Lower leg skin (tissue), 4 donors: ENCODE results near the gene SCAMP5. TPM values are rescaled to one million over a fixed set of nuclear protein-coding genes. Genes with fewer than 3 reads are reported as not detected.

ENCODE experiments used
- DNase-seq, 2 donors: peaks; one replicate each; pipeline ENCODE4 v3.0.0-alpha.2; 2019; ENCODE audit warnings: low spot score in 2 of 2
- H3K4me3 ChIP-seq: fragments of 200-600 bp; sonication (generic); 2 replicates; pipeline ENCODE4 v1.5.1; 2017; ENCODE audit warnings: mild to moderate bottlenecking, low read depth; ENCODE audit not compliant: poor library complexity, severe bottlenecking
- CTCF ChIP-seq, 3 donors: fragments of 450-650 bp; IDR thresholded peaks; one replicate each; pipeline ENCODE4 v1.5.1; 2016; ENCODE audit warnings: antibody characterized with exemption in 3 of 3, mild to moderate bottlenecking in 3 of 3, moderate library complexity in 2 of 3
- POLR2A ChIP-seq, 2 donors: fragments of 450-650 bp; IDR thresholded peaks; one replicate each; pipeline ENCODE4 v1.6.1; 2016 to 2017; ENCODE audit warnings: antibody characterized with exemption in 2 of 2, mild to moderate bottlenecking in 1 of 2, moderate library complexity in 1 of 2
- WGBS, 2 donors: methylation state at CpG; one replicate each; pipeline ENCODE4 v1.1.5; 2018; 5-methylcytosine and 5-hydroxymethylcytosine counted together
- intact Hi-C: fragments of 100-400 bp; cut with DNase I; formaldehyde crosslinking; loops from one replicate; pipeline ENCODE4 v1.15.0; 2023; ENCODE audit warnings: low total_unique reads
- total RNA-seq, 4 donors: library from RNA; depleted of rRNA; stranded (reverse); fragments of >200 nt; gene quantifications; one replicate each; pipeline ENCODE4 v1.1.0, GENCODE V29; 2016

SCAMP5 gene
- total RNA-seq, 4 donors from 2014 or later, result 0.46 to 5.4 (median 1.2) TPM

DNA sequence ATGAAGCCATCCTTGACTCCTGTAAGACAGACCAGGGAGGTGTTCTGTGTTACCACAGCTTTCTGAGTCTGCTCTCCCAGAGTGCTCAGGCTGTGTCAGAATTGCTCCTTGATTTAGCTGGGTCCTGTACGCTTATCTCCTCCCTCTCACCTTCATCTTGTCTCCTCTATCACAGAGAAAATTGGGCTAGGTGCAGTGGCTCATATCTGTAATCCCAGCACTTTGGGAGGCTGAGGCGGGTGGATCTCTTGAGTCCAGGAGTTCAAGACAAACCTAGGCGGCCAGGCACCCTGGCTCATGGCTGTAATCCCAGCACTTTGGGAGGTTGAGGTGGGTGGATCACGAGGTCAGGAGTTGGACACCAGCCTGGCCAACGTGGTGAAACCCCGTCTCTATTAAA, 5.9 kb downstream of the SCAMP5 start:
- H3K4me3 ChIP-seq, result no peak overlapping the region
- TF ChIP-seq CTCF (IDR thresholded peaks at IDR 0.05) (no peak), POLR2A (IDR thresholded peaks at IDR 0.05) (no peak)
- DNase-seq, result no peak
- 69 to 75% methylated on average over 6 of the region's 6 CpGs for WGBS, 2 donors
- intact Hi-C loops, result no loop called here

- no peak for DNase-seq
- TF ChIP-seq POLR2A (IDR thresholded peaks at IDR 0.05) (no peak), CTCF (IDR thresholded peaks at IDR 0.05) (no peak)
- H3K4me3 ChIP-seq, result no peak overlapping the region
- 55 to 76% methylated on average over 7 of the region's 7 CpGs for WGBS, 2 donors
- intact Hi-C loops, result no loop called here
Observed at GRCh38 chr15:75002398-75002797, 7.0 kb downstream of the SCAMP5 start.

- DNase-seq, result no peak
Observed at GRCh38 chr15:75007216-75007615, 11.9 kb downstream of the SCAMP5 start.

DNA sequence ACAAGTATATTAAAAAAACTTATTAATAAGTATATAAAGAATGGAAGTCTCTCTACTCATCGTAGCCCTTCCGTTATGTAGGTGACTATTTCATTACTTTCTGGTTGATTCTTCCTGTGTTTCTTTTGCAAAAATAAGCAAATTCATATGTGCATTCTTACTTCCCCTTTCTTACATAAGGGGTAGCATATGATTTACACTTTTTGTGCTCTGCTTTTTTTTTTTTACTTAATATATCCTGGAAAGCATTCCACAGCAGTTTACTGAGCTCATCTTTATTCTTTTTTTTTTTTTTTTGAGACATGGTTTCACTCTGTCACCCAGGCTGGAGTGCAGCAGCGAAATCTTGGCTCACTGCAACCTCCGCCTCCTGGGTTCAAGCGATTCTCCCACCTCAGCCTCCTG, 12.9 kb downstream of the SCAMP5 start:
- intact Hi-C loops, result no loop called here
- no peak overlapping the region for H3K4me3 ChIP-seq
- TF ChIP-seq POLR2A (IDR thresholded peaks at IDR 0.05) (no peak), CTCF (IDR thresholded peaks at IDR 0.05) (no peak)
- 72 to 75% methylated on average over 5 of the region's 5 CpGs for WGBS, 2 donors
- DNase-seq, result no peak

More at GRCh38 chr15:75007216-75007615, 11.9 kb downstream of the SCAMP5 start:
- intact Hi-C loops, result no loop called here
- no peak for TF ChIP-seq POLR2A (IDR thresholded peaks at IDR 0.05)
- no peak for TF ChIP-seq CTCF (IDR thresholded peaks at IDR 0.05)
- WGBS, 2 donors, result 87 to 89% methylated on average over 13 of the region's 13 CpGs
- no peak overlapping the region for H3K4me3 ChIP-seq

GRCh38 chr15:75008629-75009326, 13.4 kb downstream of the SCAMP5 start:
- TF ChIP-seq POLR2A (IDR thresholded peaks at IDR 0.05), result no peak
- TF ChIP-seq CTCF (IDR thresholded peaks at IDR 0.05), result no peak
- DNase-seq, result no peak
- 63 to 67% methylated on average over 6 of the region's 6 CpGs for WGBS, 2 donors
- intact Hi-C loops, result no loop called here
- no peak overlapping the region for H3K4me3 ChIP-seq

DNA sequence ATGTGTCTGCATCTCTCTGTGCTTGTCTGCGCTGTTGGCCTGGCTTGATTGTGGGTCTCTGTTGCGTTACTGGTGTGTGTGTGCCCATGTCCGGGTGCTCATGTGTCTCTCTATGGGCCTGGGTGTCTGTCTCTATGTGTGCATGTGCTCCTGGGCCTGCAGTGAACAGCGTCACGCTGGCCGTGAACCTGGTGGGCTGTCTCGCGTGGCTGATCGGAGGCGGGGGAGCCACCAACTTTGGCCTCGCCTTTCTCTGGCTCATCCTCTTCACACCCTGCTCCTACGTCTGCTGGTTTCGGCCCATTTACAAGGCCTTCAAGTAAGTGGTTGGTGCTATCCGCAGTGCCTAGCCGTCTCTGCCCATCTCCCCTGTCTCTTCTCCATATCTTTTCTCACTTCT, 21.1 kb downstream of the SCAMP5 start:
- WGBS, 2 donors, result 96 to 97% methylated on average over 15 of the region's 15 CpGs
- no peak for TF ChIP-seq CTCF (IDR thresholded peaks at IDR 0.05)
- no peak for TF ChIP-seq POLR2A (IDR thresholded peaks at IDR 0.05)
- DNase-seq, result no peak
- no peak overlapping the region for H3K4me3 ChIP-seq
- intact Hi-C loops, result no loop called here
